Vagina (tissue), 2 donors: ENCODE data around the gene DLX6.

Source experiments
- POLR2AphosphoS5 ChIP-seq, 2 donors: sonication (generic); formaldehyde crosslinking; IDR thresholded peaks; one replicate each; pipeline ENCODE4 v1.9.0; 2017; ENCODE audit warnings: antibody characterized with exemption in 2 of 2, mild to moderate bottlenecking in 2 of 2, low read depth in 1 of 2; ENCODE audit not compliant: insufficient read depth in 1 of 2
- TF ChIP-seq, protein P1 (sequence below), 3 experiments: fragments of 450-650 bp in 2 of 3; fragments of 200-600 bp in 1 of 3; sonication (generic) in 1 of 3; IDR thresholded peaks; one replicate each; pipeline ENCODE4 v1.5.1; 2017 to 2019; ENCODE audit warnings: antibody characterized with exemption in 3 of 3, mild to moderate bottlenecking in 2 of 3, moderate library complexity in 2 of 3

DNA sequence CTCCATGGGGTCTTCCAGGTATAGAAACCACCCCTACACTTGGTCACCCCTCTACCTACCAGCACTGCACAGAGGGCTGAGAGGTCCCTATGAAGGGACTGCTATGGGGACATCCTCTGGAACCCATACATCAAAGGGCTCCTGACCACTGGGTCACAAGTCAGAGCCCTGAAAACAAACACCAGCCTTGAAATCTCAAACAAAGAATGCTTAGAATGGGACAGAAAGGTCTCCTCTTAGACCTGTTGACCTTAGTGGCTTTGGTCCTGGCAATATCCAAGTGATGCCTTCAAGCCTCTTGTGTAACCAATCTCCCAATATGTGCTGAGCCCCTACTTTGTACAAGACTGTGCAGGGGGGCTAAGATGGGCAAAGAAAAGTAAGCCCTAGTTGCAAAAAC is 34.6 kb upstream of the DLX6 start:
- TF ChIP-seq, protein P1, sequence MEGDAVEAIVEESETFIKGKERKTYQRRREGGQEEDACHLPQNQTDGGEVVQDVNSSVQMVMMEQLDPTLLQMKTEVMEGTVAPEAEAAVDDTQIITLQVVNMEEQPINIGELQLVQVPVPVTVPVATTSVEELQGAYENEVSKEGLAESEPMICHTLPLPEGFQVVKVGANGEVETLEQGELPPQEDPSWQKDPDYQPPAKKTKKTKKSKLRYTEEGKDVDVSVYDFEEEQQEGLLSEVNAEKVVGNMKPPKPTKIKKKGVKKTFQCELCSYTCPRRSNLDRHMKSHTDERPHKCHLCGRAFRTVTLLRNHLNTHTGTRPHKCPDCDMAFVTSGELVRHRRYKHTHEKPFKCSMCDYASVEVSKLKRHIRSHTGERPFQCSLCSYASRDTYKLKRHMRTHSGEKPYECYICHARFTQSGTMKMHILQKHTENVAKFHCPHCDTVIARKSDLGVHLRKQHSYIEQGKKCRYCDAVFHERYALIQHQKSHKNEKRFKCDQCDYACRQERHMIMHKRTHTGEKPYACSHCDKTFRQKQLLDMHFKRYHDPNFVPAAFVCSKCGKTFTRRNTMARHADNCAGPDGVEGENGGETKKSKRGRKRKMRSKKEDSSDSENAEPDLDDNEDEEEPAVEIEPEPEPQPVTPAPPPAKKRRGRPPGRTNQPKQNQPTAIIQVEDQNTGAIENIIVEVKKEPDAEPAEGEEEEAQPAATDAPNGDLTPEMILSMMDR (IDR thresholded peaks at IDR 0.05), result no peak
- TF ChIP-seq POLR2AphosphoS5 (IDR thresholded peaks at IDR 0.05; ENCODE audit: insufficient read depth in 1 of 2, low read depth in 1 of 2), result no peak
